NB4 (cell line): Measurements from ENCODE around the gene GNAT1.

Experiments used
- DNase-seq: peaks from one replicate; pipeline ENCODE4 v3.0.0; 2010; ENCODE audit warnings: low read depth
- H3K4me3 ChIP-seq: one replicate; pipeline ENCODE4 v1.5.1; 2011; ENCODE audit warnings: mild to moderate bottlenecking, low read depth, low read length, moderate library complexity
- MYC ChIP-seq: IDR thresholded peaks from 2 replicates; pipeline ENCODE4 v1.6.1; 2011; ENCODE audit warnings: low read depth, low read length
- POLR2A ChIP-seq: IDR thresholded peaks from 2 replicates; pipeline ENCODE4 v1.6.1; 2011; ENCODE audit warnings: mild to moderate bottlenecking; ENCODE audit not compliant: insufficient read length; ENCODE audit errors: extremely low read depth
- TF ChIP-seq, protein P1 (sequence below): IDR thresholded peaks from 2 replicates; pipeline ENCODE4 v1.6.1; 2011; ENCODE audit warnings: low read depth, low read length
- TF ChIP-seq, protein P2 (sequence below): IDR thresholded peaks from one replicate; pipeline ENCODE4 v1.5.1; 2012; ENCODE audit warnings: low read depth, low read length

The GNAT1 gene

DNA sequence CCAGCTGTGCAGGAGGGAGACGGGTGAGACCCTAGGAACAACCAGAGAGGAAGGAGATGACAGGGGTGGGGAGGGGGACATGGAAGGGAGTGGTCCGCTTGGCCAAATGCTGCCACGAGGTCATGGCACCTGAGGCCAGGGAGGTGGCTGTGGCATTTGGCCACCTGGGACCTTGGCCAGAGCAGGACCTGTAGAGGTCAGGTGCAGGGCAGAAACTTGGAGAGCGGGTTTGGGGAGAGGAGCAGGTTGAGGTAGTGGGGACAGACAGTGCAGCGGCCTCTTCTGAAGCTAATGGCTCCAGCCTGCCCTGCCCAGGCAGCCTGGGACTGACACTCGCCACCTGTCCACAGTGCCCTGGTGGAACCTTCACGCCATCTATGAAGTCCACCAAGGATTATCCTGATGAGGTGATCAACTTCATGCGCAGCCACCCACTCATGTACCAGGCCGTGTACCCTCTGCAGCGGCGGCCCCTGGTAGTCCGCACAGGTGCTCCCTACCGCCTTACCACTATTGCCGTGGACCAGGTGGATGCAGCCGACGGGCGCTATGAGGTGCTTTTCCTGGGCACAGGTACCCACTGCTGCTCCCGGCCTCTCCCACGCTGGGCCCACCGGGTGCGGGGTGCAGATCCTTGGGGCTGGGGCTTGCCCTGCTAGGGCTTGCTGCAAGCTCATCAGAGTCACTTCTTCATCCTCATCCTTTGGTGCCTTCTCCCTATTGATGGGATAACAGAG lies 7.0 kb upstream of the GNAT1 start:
- DNase-seq = no peak
- TF ChIP-seq, protein P1, sequence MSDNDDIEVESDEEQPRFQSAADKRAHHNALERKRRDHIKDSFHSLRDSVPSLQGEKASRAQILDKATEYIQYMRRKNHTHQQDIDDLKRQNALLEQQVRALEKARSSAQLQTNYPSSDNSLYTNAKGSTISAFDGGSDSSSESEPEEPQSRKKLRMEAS = no peak
- TF ChIP-seq POLR2A (no peak), MYC (no peak)
- TF ChIP-seq, protein P2, sequence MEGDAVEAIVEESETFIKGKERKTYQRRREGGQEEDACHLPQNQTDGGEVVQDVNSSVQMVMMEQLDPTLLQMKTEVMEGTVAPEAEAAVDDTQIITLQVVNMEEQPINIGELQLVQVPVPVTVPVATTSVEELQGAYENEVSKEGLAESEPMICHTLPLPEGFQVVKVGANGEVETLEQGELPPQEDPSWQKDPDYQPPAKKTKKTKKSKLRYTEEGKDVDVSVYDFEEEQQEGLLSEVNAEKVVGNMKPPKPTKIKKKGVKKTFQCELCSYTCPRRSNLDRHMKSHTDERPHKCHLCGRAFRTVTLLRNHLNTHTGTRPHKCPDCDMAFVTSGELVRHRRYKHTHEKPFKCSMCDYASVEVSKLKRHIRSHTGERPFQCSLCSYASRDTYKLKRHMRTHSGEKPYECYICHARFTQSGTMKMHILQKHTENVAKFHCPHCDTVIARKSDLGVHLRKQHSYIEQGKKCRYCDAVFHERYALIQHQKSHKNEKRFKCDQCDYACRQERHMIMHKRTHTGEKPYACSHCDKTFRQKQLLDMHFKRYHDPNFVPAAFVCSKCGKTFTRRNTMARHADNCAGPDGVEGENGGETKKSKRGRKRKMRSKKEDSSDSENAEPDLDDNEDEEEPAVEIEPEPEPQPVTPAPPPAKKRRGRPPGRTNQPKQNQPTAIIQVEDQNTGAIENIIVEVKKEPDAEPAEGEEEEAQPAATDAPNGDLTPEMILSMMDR = no peak

DNA sequence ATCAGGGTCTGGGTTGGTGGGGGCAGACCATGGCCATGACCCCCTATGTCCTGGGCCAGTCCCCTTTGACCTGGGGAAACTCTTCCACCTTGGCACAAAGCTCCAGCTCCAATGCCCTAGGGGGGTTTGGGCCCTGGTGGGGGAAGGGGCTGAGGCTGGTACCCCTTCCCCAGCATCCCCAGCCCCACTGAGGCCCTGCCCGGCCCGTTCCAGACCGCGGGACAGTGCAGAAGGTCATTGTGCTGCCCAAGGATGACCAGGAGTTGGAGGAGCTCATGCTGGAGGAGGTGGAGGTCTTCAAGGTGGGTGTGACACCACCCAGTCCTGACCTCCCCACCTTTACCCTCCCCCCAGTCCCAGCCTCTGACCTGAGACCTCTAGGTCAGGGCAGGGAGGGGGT lies 6.2 kb upstream of the GNAT1 start:
- no peak for DNase-seq
- no peak overlapping the region for H3K4me3 ChIP-seq
- TF ChIP-seq, protein P1 = no peak
- TF ChIP-seq MYC (no peak), POLR2A (no peak)
- TF ChIP-seq, protein P2 = no peak

More for the DNA sequence above, 7.0 kb upstream of the GNAT1 start:
- no peak overlapping the region for H3K4me3 ChIP-seq

DNA sequence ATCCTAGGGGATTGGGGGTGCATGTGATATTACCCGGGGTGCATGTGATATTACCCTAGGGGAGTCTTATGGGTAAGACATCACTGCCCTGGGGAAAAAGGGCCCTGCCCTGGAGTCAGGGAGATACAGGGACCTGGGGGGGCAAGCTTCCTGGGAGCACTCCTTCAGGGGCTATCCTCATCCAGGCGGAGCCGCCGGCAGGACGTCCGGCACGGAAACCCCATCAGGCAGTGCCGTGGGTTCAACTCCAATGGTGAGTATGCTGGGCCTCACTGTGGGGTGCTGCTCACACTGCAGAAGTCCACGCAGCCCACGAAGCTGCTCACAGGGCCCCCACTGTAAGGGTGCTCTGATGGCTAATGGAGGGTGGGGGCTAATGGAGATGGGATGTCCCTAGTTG lies 5.3 kb upstream of the GNAT1 start:
- no peak overlapping the region for H3K4me3 ChIP-seq
- no peak for DNase-seq
- no peak for TF ChIP-seq POLR2A
- TF ChIP-seq, protein P1 = no peak

DNA sequence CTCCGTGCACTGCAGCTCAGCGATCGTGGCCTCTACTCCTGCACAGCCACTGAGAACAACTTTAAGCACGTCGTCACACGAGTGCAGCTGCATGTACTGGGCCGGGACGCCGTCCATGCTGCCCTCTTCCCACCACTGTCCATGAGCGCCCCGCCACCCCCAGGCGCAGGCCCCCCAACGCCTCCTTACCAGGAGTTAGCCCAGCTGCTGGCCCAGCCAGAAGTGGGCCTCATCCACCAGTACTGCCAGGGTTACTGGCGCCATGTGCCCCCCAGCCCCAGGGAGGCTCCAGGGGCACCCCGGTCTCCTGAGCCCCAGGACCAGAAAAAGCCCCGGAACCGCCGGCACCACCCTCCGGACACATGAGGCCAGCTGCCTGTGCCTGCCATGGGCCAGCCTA lies 3.7 kb upstream of the GNAT1 start:
- DNase-seq = no peak
- H3K4me3 ChIP-seq = no peak overlapping the region
- TF ChIP-seq, protein P1 = no peak
- TF ChIP-seq, protein P2 = no peak
- TF ChIP-seq MYC (no peak), POLR2A (no peak)

DNA sequence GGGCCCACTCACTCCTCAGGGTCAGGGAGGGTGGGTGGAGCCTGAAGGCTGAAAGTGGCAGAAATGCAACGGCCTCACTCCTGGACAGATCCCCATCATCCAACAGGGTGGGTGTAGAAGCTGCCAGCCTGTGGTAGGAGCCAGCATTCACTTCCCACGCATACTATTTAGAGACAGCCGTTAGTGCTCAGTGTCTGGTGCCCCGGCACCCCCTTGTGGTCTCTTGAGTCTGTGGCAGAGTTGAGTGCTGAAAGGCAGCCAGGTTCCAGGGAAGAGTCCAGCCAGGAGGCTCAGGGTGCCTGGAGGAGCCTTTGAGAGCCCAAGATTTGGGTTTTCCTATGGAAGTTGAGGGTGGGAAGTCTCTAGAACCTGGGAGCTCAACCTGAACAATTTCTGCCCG lies 2.1 kb upstream of the GNAT1 start:
- DNase-seq = peak; percentile 79
- TF ChIP-seq, protein P2 = peak; percentile 71
- peak; percentile 7 for TF ChIP-seq POLR2A
- peak; percentile 45; the same call in 1 of the 2 replicates for TF ChIP-seq MYC
- TF ChIP-seq, protein P1 = peak; percentile 28
- H3K4me3 ChIP-seq = no peak overlapping the region

DNA sequence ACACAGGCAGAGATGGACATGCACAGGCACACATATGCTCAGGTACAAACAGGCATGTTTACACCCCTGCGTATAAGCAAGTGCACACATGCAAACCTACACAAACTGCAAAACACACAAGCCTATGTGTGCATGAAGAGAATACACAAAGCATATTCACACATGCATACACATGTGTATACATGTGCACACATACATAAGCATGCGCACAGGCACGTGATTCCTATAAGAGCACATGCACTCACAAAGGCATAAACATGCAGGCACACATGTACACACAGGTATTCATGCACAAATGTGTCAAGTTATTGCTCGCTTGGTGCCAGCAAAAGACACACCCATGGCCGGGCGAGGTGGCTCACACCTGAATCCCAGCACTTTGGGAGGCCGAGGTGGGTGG lies 1.4 kb upstream of the GNAT1 start:
- TF ChIP-seq, protein P1 = peak; percentile 67
- TF ChIP-seq POLR2A (peak; percentile 1), MYC (no peak)
- TF ChIP-seq, protein P2 = no peak
- no peak for DNase-seq
- no peak overlapping the region for H3K4me3 ChIP-seq
